ENCODE measurements around the gene CFAP73. TPM values are rescaled to one million over a fixed set of nuclear protein-coding genes. Genes with fewer than 3 reads are reported as not detected.
"Not testable (repeated sequence)": the region's sequence is repeated elsewhere in the genome, so short reads cannot be mapped to it uniquely, and the experiment has no call there.

The CFAP73 gene
- total and polyA plus RNA-seq, 7 donors: 0.17 to 0.35 (median 0.30) TPM; not detected in 4

DNA sequence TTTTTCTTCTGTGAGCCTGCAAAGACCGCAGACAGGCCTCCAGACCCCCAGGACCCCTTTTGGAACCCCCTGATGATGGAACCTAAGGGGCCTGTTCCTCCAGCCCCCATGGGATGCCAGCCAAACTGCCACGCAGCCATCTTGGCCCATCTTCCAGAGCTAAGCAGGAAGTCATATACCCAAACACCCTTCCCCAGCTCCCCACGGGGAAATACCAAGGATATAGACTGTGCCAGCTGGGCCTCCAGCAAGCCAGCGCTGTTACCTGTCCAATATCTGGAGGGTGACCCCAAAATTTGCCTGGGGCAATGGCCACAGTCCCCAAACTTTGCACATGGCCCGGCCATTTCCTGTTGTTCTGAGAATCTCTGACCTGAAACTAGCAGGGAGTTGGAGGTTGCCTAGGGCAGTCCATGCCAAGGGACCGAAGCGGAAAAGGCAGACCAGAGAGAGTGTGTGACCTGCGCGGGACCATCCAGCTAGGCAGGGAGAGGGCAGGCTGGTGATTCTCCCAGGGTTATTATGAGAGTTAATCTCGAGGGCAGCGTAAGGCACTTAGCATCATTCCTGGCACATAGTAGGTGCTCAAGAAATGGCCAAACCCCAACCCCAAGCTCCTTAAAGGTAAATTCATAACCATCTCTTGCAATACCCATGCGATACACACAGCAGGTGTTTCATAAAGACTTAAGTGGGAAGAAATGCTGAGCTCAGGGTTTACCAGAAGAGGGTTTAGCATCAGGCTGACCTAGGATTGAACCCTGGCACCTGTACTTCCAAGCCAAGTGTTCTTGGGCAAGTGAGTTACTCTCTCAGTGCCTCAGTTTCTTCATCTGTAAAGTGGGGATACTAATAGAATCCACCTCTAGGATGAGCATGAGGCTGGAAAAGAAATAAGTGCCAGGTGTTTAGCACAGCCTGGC lies 11.4 kb upstream of the CFAP73 start:
- intact Hi-C loops (cut with DNase I): no loop called here
- Histone ChIP-seq H3K27me3 (ENCODE audit: insufficient read depth in 3 of 3, low read length in 2 of 3) (peaks cover 0 to 55% (median 3%) of the 10 kb centered on the region in 3 donors), H3K36me3 (ENCODE audit: insufficient read depth in 1 of 2, low read depth in 1 of 2) (no peaks in the 10 kb centered on the region), H3K4me1 (no peaks in the 10 kb centered on the region), H3K27ac (no peak overlapping the region), H3K4me3 (no peak overlapping the region), H3K9me3 (no peaks in the 10 kb centered on the region)
- ATAC-seq (no peak), DNase-seq (no peak)
- TF ChIP-seq, protein P1, sequence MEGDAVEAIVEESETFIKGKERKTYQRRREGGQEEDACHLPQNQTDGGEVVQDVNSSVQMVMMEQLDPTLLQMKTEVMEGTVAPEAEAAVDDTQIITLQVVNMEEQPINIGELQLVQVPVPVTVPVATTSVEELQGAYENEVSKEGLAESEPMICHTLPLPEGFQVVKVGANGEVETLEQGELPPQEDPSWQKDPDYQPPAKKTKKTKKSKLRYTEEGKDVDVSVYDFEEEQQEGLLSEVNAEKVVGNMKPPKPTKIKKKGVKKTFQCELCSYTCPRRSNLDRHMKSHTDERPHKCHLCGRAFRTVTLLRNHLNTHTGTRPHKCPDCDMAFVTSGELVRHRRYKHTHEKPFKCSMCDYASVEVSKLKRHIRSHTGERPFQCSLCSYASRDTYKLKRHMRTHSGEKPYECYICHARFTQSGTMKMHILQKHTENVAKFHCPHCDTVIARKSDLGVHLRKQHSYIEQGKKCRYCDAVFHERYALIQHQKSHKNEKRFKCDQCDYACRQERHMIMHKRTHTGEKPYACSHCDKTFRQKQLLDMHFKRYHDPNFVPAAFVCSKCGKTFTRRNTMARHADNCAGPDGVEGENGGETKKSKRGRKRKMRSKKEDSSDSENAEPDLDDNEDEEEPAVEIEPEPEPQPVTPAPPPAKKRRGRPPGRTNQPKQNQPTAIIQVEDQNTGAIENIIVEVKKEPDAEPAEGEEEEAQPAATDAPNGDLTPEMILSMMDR (IDR thresholded peaks at IDR 0.05): no peak
- WGBS, 3 donors: 76 to 77% (median 76%) methylated on average over 12 of the region's 12 CpGs

DNA sequence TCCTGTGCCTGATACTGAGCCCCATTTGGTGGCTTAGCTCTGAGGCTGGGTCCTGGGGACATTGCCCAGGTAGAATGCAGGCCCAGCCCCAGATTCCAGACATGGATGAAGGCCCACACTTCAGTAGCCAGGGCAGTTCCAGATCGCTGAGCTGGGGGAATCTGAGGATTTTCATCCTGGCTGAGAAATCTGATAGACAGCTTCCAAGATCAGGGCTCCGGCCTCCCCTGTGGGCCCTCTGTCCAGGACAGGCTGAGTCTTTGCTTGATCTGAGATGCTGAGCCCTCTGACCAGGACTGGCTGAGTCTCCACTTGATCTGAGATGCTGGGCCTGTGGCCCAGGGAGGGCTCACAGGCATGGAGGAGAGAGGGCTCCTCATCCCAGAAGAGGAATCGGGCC lies 10.7 kb upstream of the CFAP73 start:
- intact Hi-C loops (cut with DNase I): no loop called here
- Histone ChIP-seq H3K4me1 (no peaks in the 10 kb centered on the region), H3K4me3 (no peak overlapping the region), H3K27ac (no peak overlapping the region), H3K27me3 (ENCODE audit: insufficient read depth in 3 of 3, low read length in 2 of 3) (peaks cover 0 to 48% (median 2%) of the 10 kb centered on the region in 3 donors), H3K36me3 (ENCODE audit: insufficient read depth in 1 of 2, low read depth in 1 of 2) (no peaks in the 10 kb centered on the region), H3K9me3 (no peaks in the 10 kb centered on the region)
- ATAC-seq: no peak
- TF ChIP-seq, protein P1 (IDR thresholded peaks at IDR 0.05): no peak
- DNase-seq: no peak
- 64 to 74% (median 64%) methylated on average over 3 of the region's 3 CpGs for WGBS, 3 donors

DNA sequence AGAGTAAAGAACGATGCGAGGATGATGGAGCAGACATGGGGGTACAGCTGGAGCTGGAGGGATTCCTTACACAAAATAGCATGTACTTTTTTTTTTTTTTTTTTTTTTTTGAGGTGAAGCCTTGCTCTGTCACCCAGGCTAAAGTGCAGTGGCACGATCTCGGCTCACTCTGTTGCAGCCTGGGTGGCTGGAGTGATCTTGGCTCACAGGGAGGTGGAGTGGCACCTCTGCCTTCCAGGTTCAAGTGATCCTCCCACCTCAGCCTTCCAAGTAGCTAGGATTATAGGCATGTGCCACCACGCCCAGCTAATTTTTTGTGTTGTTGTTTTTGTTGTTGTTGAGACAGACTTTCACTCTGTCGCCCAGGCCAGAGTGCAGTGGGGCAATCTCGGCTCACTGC lies 8.8 kb upstream of the CFAP73 start:
- DNase-seq (no peak), ATAC-seq (no peak)
- TF ChIP-seq, protein P1 (IDR thresholded peaks at IDR 0.05): no peak
- intact Hi-C loops (cut with DNase I): no loop called here
- no peaks in the 10 kb centered on the region for H3K9me3 ChIP-seq
- H3K27me3 ChIP-seq (ENCODE audit: insufficient read depth in 3 of 3, low read length in 2 of 3): peaks cover 0 to 33% (median 2%) of the 10 kb centered on the region in 3 donors
- H3K4me3 ChIP-seq: no peak overlapping the region
- no peaks in the 10 kb centered on the region for H3K4me1 ChIP-seq
- no peaks in the 10 kb centered on the region for H3K36me3 ChIP-seq (ENCODE audit: insufficient read depth in 1 of 2, low read depth in 1 of 2)
- 76 to 85% (median 85%) methylated on average over 7 of the region's 7 CpGs for WGBS, 3 donors
- H3K27ac ChIP-seq: no peak overlapping the region

DNA sequence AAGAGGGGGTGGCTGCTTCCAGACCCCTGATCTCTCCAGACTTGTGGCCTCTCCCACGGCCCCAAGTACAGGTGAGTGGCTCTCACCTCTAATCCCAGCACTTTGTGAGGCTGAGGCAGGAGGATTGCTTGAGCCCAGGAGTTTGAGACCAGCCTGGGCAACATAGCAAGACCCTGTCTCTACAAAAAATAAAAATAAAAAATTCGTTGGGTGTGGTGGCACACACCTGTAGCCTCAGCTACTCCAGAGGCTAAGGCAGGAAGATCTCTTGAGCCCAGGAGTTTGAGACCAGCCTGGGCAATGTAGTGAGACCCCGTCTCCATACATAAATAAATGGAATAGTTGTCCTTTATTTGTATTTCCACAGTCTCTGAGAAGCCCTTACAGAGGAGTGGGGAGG lies 7.8 kb upstream of the CFAP73 start:
- peaks cover 0 to 23% (median 0%) of the 10 kb centered on the region in 3 donors for H3K27me3 ChIP-seq (ENCODE audit: insufficient read depth in 3 of 3, low read length in 2 of 3)
- 79 to 82% (median 82%) methylated on average over 3 of the region's 3 CpGs for WGBS, 3 donors
- DNase-seq; H3K4me3 ChIP-seq; H3K27ac ChIP-seq; H3K36me3 ChIP-seq (ENCODE audit: insufficient read depth in 1 of 2, low read depth in 1 of 2); H3K9me3 ChIP-seq; ATAC-seq; H3K4me1 ChIP-seq; intact Hi-C loops (cut with DNase I): not testable (repeated sequence)

DNA sequence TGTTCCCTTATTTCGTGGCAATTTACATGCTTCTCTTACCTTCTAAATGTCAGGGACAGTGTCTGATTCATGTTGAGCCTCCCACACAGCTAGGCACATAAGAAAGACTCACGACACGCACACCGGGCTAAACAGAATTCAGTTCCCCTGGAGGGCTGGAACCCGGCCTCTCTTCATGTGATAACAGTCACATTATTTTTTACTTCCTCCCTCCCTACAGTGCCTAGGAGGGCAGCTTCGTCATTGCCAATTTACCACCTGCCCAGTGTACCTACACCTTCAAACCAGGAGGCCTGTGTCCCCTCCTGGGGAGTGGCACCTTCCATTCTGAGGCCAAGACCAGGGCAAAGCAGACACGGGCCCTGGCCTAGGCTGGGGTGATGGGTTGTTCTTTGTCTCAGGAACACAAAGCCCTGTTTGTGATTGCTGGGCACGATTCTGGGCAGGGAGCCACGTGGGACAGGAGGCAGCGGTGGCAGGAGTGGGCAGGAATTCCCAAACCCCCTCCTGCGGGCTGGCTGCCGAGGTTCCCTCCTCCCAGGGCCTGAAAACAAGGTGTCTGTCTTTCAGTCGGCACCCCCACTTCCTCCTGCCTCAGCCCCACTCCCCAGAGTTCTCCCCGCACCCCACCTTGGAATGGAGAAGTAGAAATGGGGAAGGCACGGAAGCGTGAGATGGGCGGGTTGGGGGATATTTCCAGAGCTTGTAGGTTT lies 7.2 kb upstream of the CFAP73 start:
- TF ChIP-seq, protein P1 (IDR thresholded peaks at IDR 0.05): no peak
- no peaks in the 10 kb centered on the region for H3K4me1 ChIP-seq
- WGBS, 3 donors: 45 to 56% (median 48%) methylated on average over 17 of the region's 17 CpGs
- H3K9me3 ChIP-seq: no peaks in the 10 kb centered on the region
- no peak overlapping the region for H3K27ac ChIP-seq
- intact Hi-C loops (cut with DNase I): no loop called here
- H3K36me3 ChIP-seq (ENCODE audit: insufficient read depth in 1 of 2, low read depth in 1 of 2): no peaks in the 10 kb centered on the region
- ATAC-seq (no peak), DNase-seq (no peak)
- no peak overlapping the region for H3K4me3 ChIP-seq
- peaks cover 0 to 18% (median 0%) of the 10 kb centered on the region in 3 donors for H3K27me3 ChIP-seq (ENCODE audit: insufficient read depth in 3 of 3, low read length in 2 of 3)
